Stimulated activated CD4-positive, alpha-beta T cell treated with anti-CD3 and anti-CD28 coated beads, Interleukin-4, amount 100 ng/mL, for 48 hours (primary cell): Measurements from ENCODE around the gene MIA.
"Not testable (repeated sequence)": the region's sequence is repeated elsewhere in the genome, so short reads cannot be mapped to it uniquely, and the experiment has no call there.

Source experiments
- DNase-seq, 2 donors: peaks; one replicate each; pipeline ENCODE4 v3.0.0-alpha.2; 2020; ENCODE audit warnings: low read depth in 2 of 2

The MIA gene

GRCh38 chr19:40777937-40778705 lies 2.8 kb downstream of the MIA start, which contains the start of gene RAB4B:
RAB4B (plus strand) TSS chr19:40778247; CDS start chr19:40778376, 129 bp downstream.
- peak; percentile 99 to 100 for DNase-seq

- no peak for DNase-seq
These were observed 3.5 kb downstream of the MIA start for GRCh38 chr19:40778706-40779284.

GRCh38 chr19:40780582-40780981 lies 5.3 kb downstream of the MIA start:
- DNase-seq = no peak

- no peak for DNase-seq
These were observed 5.8 kb downstream of the MIA start for GRCh38 chr19:40781140-40781539.

- DNase-seq = no peak
These were observed 8.4 kb downstream of the MIA start for GRCh38 chr19:40783711-40784110.

GRCh38 chr19:40784146-40784545 lies 8.8 kb downstream of the MIA start:
- DNase-seq = not testable (repeated sequence)

GRCh38 chr19:40785526-40785925 lies 10.2 kb downstream of the MIA start:
- DNase-seq = no peak

- DNase-seq = no peak
These were observed 11.0 kb downstream of the MIA start for GRCh38 chr19:40786060-40787037.

GRCh38 chr19:40791349-40791748 lies 16.0 kb downstream of the MIA start:
- DNase-seq = no peak

- no peak for DNase-seq
These were observed 16.7 kb downstream of the MIA start for GRCh38 chr19:40791996-40792395.

GRCh38 chr19:40797166-40797962 lies 22.0 kb downstream of the MIA start:
- DNase-seq = no peak

- no peak for DNase-seq
These were observed 22.8 kb downstream of the MIA start for GRCh38 chr19:40797963-40798682.

- DNase-seq = peak; percentile 100
These were observed 23.6 kb downstream of the MIA start, which contains the start of gene EGLN2 for GRCh38 chr19:40798683-40799557. EGLN2 (plus strand) TSS chr19:40799191; CDS start chr19:40800573, 1,382 bp downstream.

- no peak for DNase-seq
These were observed 24.4 kb downstream of the MIA start for GRCh38 chr19:40799558-40800338.

GRCh38 chr19:40800339-40800996 lies 25.1 kb downstream of the MIA start:
- no peak for DNase-seq

- no peak for DNase-seq
These were observed 25.7 kb downstream of the MIA start for GRCh38 chr19:40800997-40801377.

GRCh38 chr19:40801426-40802299 lies 26.3 kb downstream of the MIA start:
- no peak for DNase-seq
